GM12878 (cell line): ENCODE data around the gene STARD10. TPM values are rescaled to one million over a fixed set of nuclear protein-coding genes. Genes with fewer than 3 reads are reported as not detected.

Experiments
- ATAC-seq: fragments of 200-7000 bp; cut with Tn5 transposase; 3 replicates; pipeline ENCODE4 v1.9.1; 2020; ENCODE audit warnings: mild to moderate bottlenecking, moderate library complexity
- BruUV-seq: library from RNA; stranded (reverse); fragments of 400-500 nt; replicated peaks from 2 replicates; lab custom pipeline; 2021; lab: Mats Ljungman, UMichigan
- CTCF ChIA-PET: fragments of 300-600 bp; sonication (Branson Sonifier 250); formaldehyde crosslinking; extraction: SDS; loops from one replicate; lab custom pipeline; 2021; ENCODE audit warnings: inconsistent platforms; lab: Yijun Ruan, JAX
- POLR2A ChIA-PET: fragments of 350-600 bp; formaldehyde crosslinking; extraction: SDS; loops from one replicate; lab custom pipeline; 2021; ENCODE audit warnings: inconsistent platforms; lab: Charles Lee
- RAD21 ChIA-PET: fragments of 300-600 bp; sonication (Branson Sonifier 250); formaldehyde crosslinking; loops from one replicate; lab custom pipeline; 2023; ENCODE audit warnings: antibody characterized with exemption; ENCODE audit not compliant: unreplicated experiment; lab: Charles Lee
- SMC1A ChIA-PET: fragments of 300-600 bp; sonication (Branson Sonifier 250); formaldehyde crosslinking; loops from one replicate; lab custom pipeline; 2023; ENCODE audit not compliant: unreplicated experiment, uncharacterized antibody; lab: Charles Lee
- DNase-seq: peaks from one replicate; pipeline ENCODE4 v3.0.0-alpha.2; 2011; ENCODE audit warnings: low read depth, low spot score
- FAIRE-seq: peaks from 3 replicates; lab custom pipeline; 2011; peaks lifted over from hg19 to GRCh38; lab: Jason Lieb, UNC
- H2AFZ ChIP-seq: 2 replicates; pipeline ENCODE4 v1.6.0; 2011; ENCODE audit warnings: low read depth, low read length, control low read depth; ENCODE audit not compliant: control insufficient read depth
- H3K27ac ChIP-seq: 2 replicates; pipeline ENCODE4 v1.5.1; 2011; ENCODE audit warnings: control low read depth; ENCODE audit not compliant: control insufficient read depth, insufficient read depth
- H3K27me3 ChIP-seq, 2 experiments: replicated peaks in 1 of 2; 2 replicates each; pipeline versions ENCODE4 v1.6.0 to v1.6.1; 2011; ENCODE audit warnings: low read length in 1 of 2; ENCODE audit not compliant: control insufficient read depth in 2 of 2, insufficient read depth in 2 of 2
- H3K36me3 ChIP-seq, 2 experiments: 2 replicates each; pipeline ENCODE4 v1.5.1; 2011; ENCODE audit warnings: low read length in 1 of 2; ENCODE audit not compliant: control insufficient read depth in 2 of 2, insufficient read depth in 2 of 2
- H3K4me1 ChIP-seq: 2 replicates; pipeline ENCODE4 v1.6.1; 2011; ENCODE audit warnings: mild to moderate bottlenecking, low read length, moderate library complexity, mixed read lengths; ENCODE audit not compliant: control insufficient read depth, insufficient read depth
- H3K4me2 ChIP-seq: 2 replicates; pipeline ENCODE4 v1.6.0; 2011; ENCODE audit warnings: control low read depth; ENCODE audit not compliant: control insufficient read depth, insufficient read depth
- H3K4me3 ChIP-seq: fragments of 200-600 bp; sonication (generic); 2 replicates; pipeline ENCODE4 v1.5.1; 2016
- H3K79me2 ChIP-seq: 2 replicates; pipeline ENCODE4 v1.6.0; 2011; ENCODE audit warnings: low read length; ENCODE audit not compliant: control insufficient read depth, insufficient read depth
- H3K9ac ChIP-seq: 2 replicates; pipeline ENCODE4 v1.8.0; 2011; ENCODE audit warnings: low read length, control low read depth, mixed read lengths; ENCODE audit not compliant: control insufficient read depth, insufficient read depth
- H3K9me3 ChIP-seq: replicated peaks from 3 replicates; pipeline ENCODE4 v1.5.1; 2011; ENCODE audit warnings: mild to moderate bottlenecking, low read length; ENCODE audit not compliant: control insufficient read depth, insufficient read depth
- H4K20me1 ChIP-seq: 2 replicates; pipeline ENCODE4 v1.6.0; 2011; ENCODE audit not compliant: control insufficient read depth, insufficient read depth
- ATF2 ChIP-seq: IDR thresholded peaks from 2 replicates; pipeline ENCODE4 v1.6.1; 2012; ENCODE audit warnings: low read length, inconsistent platforms
- BCL11A ChIP-seq: IDR thresholded peaks from 2 replicates; pipeline ENCODE4 v1.6.1; 2011; ENCODE audit warnings: low read depth, low read length
- BRCA1 ChIP-seq: IDR thresholded peaks from 2 replicates; pipeline ENCODE4 v1.6.1; 2011; ENCODE audit warnings: low read depth, low read length, improper control_type of control experiment
- FOS ChIP-seq: IDR thresholded peaks from 3 replicates; pipeline ENCODE4 v1.6.1; 2011; ENCODE audit warnings: borderline replicate concordance; ENCODE audit not compliant: insufficient read length; ENCODE audit errors: extremely low read depth
- FOXM1 ChIP-seq: IDR thresholded peaks from 2 replicates; pipeline ENCODE4 v1.6.1; 2012; ENCODE audit warnings: low read depth, mild to moderate bottlenecking, inconsistent platforms, low read length, moderate library complexity
- HDGF ChIP-seq: fragments of 450-650 bp; IDR thresholded peaks from 2 replicates; pipeline ENCODE4 v1.6.1; 2016; ENCODE audit warnings: antibody characterized with exemption
- IKZF2 ChIP-seq, 2 experiments: fragments of 450-650 bp; IDR thresholded peaks; 2 replicates each; pipeline ENCODE4 v1.6.1; 2017; ENCODE audit warnings: mild to moderate bottlenecking in 2 of 2, moderate library complexity in 2 of 2
- KDM1A ChIP-seq: fragments of 200-600 bp; sonication (generic); IDR thresholded peaks from 2 replicates; pipeline ENCODE4 v1.6.1; 2016; ENCODE audit warnings: borderline replicate concordance
- NFXL1 ChIP-seq: fragments of 450-650 bp; IDR thresholded peaks from 2 replicates; pipeline ENCODE4 v1.6.1; 2017; ENCODE audit warnings: antibody characterized with exemption, mild to moderate bottlenecking, borderline replicate concordance
- TBL1XR1 ChIP-seq: IDR thresholded peaks from 2 replicates; pipeline ENCODE4 v1.6.1; 2012; ENCODE audit warnings: low read depth, low read length, improper control_type of control experiment
- ZBTB4 ChIP-seq: fragments of 450-650 bp; formaldehyde crosslinking; IDR thresholded peaks from 2 replicates; pipeline ENCODE4 v1.4.0; 2022; ENCODE audit warnings: mild to moderate bottlenecking, moderate library complexity
- WGBS: methylation state at CpG from one replicate; pipeline ENCODE4 v1.1.6; 2016; ENCODE audit warnings: low lambda C conversion rate; ENCODE audit not compliant: insufficient replicate concordance, insufficient coverage; ENCODE audit errors: missing lambda C conversion rate; 5-methylcytosine and 5-hydroxymethylcytosine counted together
- in situ Hi-C: fragments of 300-500 bp; cut with MboI; formaldehyde crosslinking; loops from 9 replicates; pipeline ENCODE4 v1.14.3; 2018; ENCODE audit warnings: mixed read lengths
- intact Hi-C: fragments of 100-400 bp; cut with micrococcal nuclease; formaldehyde crosslinking; loops from one replicate; pipeline ENCODE4 v1.14.2; 2022; ENCODE audit not compliant: unreplicated experiment
- polyA plus RNA-seq, 11 experiments: library from polyadenylated mRNA; depleted of rRNA in 4 of 11; unstranded in 6 of 11; stranded (reverse) in 5 of 11; fragments of >200 nt; fragmentation: Nextera tagmentation in 4 of 11; fragmentation: Illumina TruSeq in 1 of 11; extraction: Ambion mirVana in 4 of 11; extraction: Trizol in 1 of 11; gene quantifications; 1 replicate in 1 of 11; 2 replicates in 10 of 11; pipeline versions ENCODE4 v1.2.1 to v1.2.3, GENCODE V29; 2011 to 2016; ENCODE audit warnings: inconsistent platforms in 2 of 11, missing spikeins in 2 of 11, low read depth in 1 of 11
- total RNA-seq, 4 experiments: library from RNA; depleted of rRNA in 3 of 4; stranded (reverse); fragments of >200 nt in 3 of 4; fragmentation: Illumina TruSeq in 1 of 4; extraction: Trizol in 1 of 4; gene quantifications; 2 replicates each; pipeline versions ENCODE4 v1.2.1 to v1.2.3, GENCODE V29; 2013 to 2021

Gene STARD10
- total and polyA plus RNA-seq, 10 of the 15 experiments (the other 5 are each of a cell fraction or from before 2014, with no cell fraction given) = 0.15 to 43.2 (median 23.1) TPM

GRCh38 chr11:72719551-72719950, 74.3 kb downstream of the STARD10 start:
- H3K9ac ChIP-seq = peak overlapping the region; percentile 83; the same call in 1 of the 2 replicates
- DNase-seq (no peak), FAIRE-seq (no peak), ATAC-seq (peak; percentile 1; the same call in 1 of the 3 replicates)
- in situ Hi-C loops (no loop called here), intact Hi-C loops (no loop called here)
- no TSS peak for BruUV-seq
- H3K27me3 ChIP-seq = no peaks in the 10 kb centered on the region
- H3K9me3 ChIP-seq = no peaks in the 10 kb centered on the region
- H3K79me2 ChIP-seq = peaks cover 79% of the 10 kb centered on the region
- H2AFZ ChIP-seq = no peak overlapping the region
- H3K36me3 ChIP-seq = peaks cover 21 to 36% of the 10 kb centered on the region in 2 experiments
- WGBS = 37% methylated on average over 4 of the region's 4 CpGs
- ChIA-PET RAD21 (interaction anchor here (1.0 to 13.9 kb wide), 3 partner anchors 16 to 71 kb away, joined by 3 to 256 read pairs (median 3); partner anchors contain the start of gene STARD10), POLR2A (interaction anchor here (0.6 to 1.2 kb wide), 3 partner anchors 21 to 96 kb away, joined by 3 to 4 read pairs (median 3); no protein-coding TSS in a partner anchor), CTCF (interaction anchor here (0.7 to 18.4 kb wide), 6 partner anchors 19 to 289 kb away, joined by 3 to 469 read pairs (median 4); partner anchors contain the start of genes ARAP1, ATG16L2 and STARD10), SMC1A (interaction anchor here (0.6 to 2.4 kb wide), 4 partner anchors 20 to 121 kb away, joined by 3 to 10 read pairs (median 4); partner anchors contain the start of gene STARD10)
- peaks cover 5% of the 10 kb centered on the region for H4K20me1 ChIP-seq
- peak overlapping the region; percentile 47; the same call in 1 of the 2 replicates for H3K27ac ChIP-seq
- peak overlapping the region; percentile 85 for H3K4me3 ChIP-seq
- TF ChIP-seq TBL1XR1 (no peak), HDGF (0 out of 2 replicates have a peak, but pooled peaks have one; percentile 37)
- H3K4me2 ChIP-seq = peak overlapping the region; percentile 92
- H3K4me1 ChIP-seq = peaks cover 42% of the 10 kb centered on the region

GRCh38 chr11:72719144-72719543, 74.7 kb downstream of the STARD10 start:
- ChIA-PET POLR2A (interaction anchor here (1.0 to 1.2 kb wide), 2 partner anchors 50 to 74 kb away, joined by 3 read pairs; no protein-coding TSS in a partner anchor), SMC1A (interaction anchor here (0.6 to 2.4 kb wide), 3 partner anchors 21 to 121 kb away, joined by 3 to 10 read pairs (median 3); no protein-coding TSS in a partner anchor), RAD21 (interaction anchor here (1.0 to 13.9 kb wide), 3 partner anchors 16 to 72 kb away, joined by 3 to 256 read pairs (median 3); partner anchors contain the start of gene STARD10), CTCF (interaction anchor here (0.7 to 18.4 kb wide), 7 partner anchors 19 to 288 kb away, joined by 3 to 469 read pairs (median 4); partner anchors contain the start of genes ARAP1, ATG16L2 and STARD10)
- no peaks in the 10 kb centered on the region for H3K27me3 ChIP-seq
- H3K9me3 ChIP-seq = no peaks in the 10 kb centered on the region
- BruUV-seq = no TSS peak
- DNase-seq (no peak), ATAC-seq (peak; percentile 60), FAIRE-seq (peak; percentile 92)
- 3% methylated on average over 2 of the region's 2 CpGs for WGBS
- peaks cover 77% of the 10 kb centered on the region for H3K79me2 ChIP-seq
- H4K20me1 ChIP-seq = peaks cover 8% of the 10 kb centered on the region
- in situ Hi-C loops (no loop called here), intact Hi-C loops (no loop called here)
- no peak overlapping the region for H2AFZ ChIP-seq
- H3K4me1 ChIP-seq = peaks cover 38% of the 10 kb centered on the region
- peak overlapping the region; percentile 47; the same call in 1 of the 2 replicates for H3K27ac ChIP-seq
- peak overlapping the region; percentile 85; the same call in 1 of the 2 replicates for H3K4me3 ChIP-seq
- peak overlapping the region; percentile 92 for H3K4me2 ChIP-seq
- peak overlapping the region; percentile 83; the same call in 1 of the 2 replicates for H3K9ac ChIP-seq
- H3K36me3 ChIP-seq = peaks cover 21 to 32% of the 10 kb centered on the region in 2 experiments
- TF ChIP-seq FOXM1 (no peak), BCL11A (peak; percentile 55; the same call in 1 of the 2 replicates), NFXL1 (no peak), KDM1A (no peak), ATF2 (no peak), FOS (no peak), ZBTB4 (CRISPR knock-in tag) (no peak), IKZF2 (IDR thresholded peaks at IDR 0.05) (peak; percentile 28 to 30; a peak in 2 of 4 replicates), BRCA1 (no peak)
